ENCODE results near the gene CREB5.

CREB5 gene

DNA sequence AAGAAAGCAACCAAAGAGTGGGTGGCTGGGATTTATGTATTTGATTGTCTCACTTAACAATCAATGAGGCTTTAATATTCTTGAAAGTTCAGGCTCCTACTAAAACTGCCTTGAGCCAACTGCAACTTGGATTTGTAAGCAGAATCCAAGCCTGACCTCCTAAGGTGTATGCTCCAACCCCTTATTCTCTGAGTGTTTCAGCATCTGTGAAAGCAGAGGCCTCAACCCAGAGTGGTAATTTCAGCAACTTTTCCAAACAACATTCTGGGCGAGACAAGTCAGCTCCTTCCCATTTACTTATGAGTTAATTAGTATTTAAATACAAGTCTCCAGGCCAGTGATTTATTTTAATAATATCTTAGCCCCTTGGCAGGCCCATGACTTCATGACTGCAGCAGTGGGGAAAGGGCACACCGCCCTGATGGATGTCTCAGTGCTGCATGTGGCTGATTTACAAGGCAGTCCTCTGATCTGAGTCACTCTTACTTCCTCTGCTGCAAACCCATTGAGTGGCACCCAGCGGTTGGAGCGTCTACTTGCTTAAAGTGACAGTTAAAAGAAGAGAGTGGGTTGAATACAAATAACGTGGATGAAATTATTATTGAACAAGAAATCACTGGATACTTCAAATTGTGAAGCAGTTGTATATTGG is 336.7 kb downstream of the CREB5 start:
- FAIRE-seq = no peak

GRCh38 chr7:28749638-28750037 is 337.3 kb downstream of the CREB5 start:
- FAIRE-seq (no peak), DNase-seq (ENCODE audit: insufficient read length, low spot score) (no peak)
- TF ChIP-seq, protein P1, sequence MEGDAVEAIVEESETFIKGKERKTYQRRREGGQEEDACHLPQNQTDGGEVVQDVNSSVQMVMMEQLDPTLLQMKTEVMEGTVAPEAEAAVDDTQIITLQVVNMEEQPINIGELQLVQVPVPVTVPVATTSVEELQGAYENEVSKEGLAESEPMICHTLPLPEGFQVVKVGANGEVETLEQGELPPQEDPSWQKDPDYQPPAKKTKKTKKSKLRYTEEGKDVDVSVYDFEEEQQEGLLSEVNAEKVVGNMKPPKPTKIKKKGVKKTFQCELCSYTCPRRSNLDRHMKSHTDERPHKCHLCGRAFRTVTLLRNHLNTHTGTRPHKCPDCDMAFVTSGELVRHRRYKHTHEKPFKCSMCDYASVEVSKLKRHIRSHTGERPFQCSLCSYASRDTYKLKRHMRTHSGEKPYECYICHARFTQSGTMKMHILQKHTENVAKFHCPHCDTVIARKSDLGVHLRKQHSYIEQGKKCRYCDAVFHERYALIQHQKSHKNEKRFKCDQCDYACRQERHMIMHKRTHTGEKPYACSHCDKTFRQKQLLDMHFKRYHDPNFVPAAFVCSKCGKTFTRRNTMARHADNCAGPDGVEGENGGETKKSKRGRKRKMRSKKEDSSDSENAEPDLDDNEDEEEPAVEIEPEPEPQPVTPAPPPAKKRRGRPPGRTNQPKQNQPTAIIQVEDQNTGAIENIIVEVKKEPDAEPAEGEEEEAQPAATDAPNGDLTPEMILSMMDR (IDR thresholded peaks at IDR 0.05; ENCODE audit: insufficient read depth, missing control alignments) = no peak

More for the DNA sequence above, 336.7 kb downstream of the CREB5 start:
- TF ChIP-seq, protein P1 (IDR thresholded peaks at IDR 0.05; ENCODE audit: insufficient read depth, missing control alignments) = no peak
- no peak for DNase-seq (ENCODE audit: insufficient read length, low spot score)

DNA sequence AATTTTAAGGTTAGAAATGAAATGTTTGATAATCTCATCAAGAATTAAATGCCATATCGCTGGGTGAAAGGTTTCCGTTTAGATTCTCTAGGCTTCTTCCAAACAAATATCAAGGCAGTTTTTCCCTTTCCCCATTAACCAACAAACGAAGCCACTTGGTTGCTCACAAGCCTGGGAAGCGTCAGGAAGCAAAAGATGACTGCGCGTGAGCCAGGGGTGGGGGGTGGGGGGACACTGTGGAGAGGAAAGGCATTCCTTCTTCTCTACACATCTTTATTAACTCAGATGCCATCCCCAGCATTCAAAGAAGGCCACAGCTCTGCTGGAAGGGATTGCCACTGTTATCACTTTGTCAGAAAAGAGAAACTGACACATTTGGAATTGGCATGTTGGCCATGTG is 338.7 kb downstream of the CREB5 start:
- DNase-seq (ENCODE audit: insufficient read length, low spot score) (no peak), FAIRE-seq (no peak)
- TF ChIP-seq, protein P1 (IDR thresholded peaks at IDR 0.05; ENCODE audit: insufficient read depth, missing control alignments) = no peak

GRCh38 chr7:28753613-28754012 is 341.3 kb downstream of the CREB5 start:
- FAIRE-seq = no peak
- TF ChIP-seq, protein P1 (IDR thresholded peaks at IDR 0.05; ENCODE audit: insufficient read depth, missing control alignments) = no peak
- no peak for DNase-seq (ENCODE audit: insufficient read length, low spot score)

DNA sequence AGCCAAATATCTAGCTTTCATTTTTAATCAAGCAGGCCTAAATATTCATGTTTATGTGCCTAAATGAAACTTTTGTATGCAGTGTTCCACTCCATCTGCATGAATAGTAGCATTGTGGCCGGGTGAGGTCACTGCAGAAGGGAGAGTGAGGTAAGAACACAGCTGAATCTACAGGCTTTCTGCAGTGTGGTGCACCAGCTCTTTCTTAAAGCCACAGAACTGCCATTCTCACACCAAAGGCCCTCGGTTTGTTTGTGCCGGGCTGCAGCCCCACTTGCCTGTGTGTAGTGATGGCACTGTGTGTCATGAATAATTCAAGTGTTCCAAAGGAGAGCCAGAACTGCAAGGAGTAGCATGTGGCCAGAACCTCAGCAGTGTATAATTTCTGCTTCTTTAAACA is 341.7 kb downstream of the CREB5 start:
- TF ChIP-seq, protein P1 (IDR thresholded peaks at IDR 0.05; ENCODE audit: insufficient read depth, missing control alignments) = no peak
- DNase-seq (ENCODE audit: insufficient read length, low spot score) = no peak
- FAIRE-seq = no peak

GRCh38 chr7:28754447-28754846 is 342.1 kb downstream of the CREB5 start:
- TF ChIP-seq, protein P1 (IDR thresholded peaks at IDR 0.05; ENCODE audit: insufficient read depth, missing control alignments) = no peak
- FAIRE-seq (no peak), DNase-seq (ENCODE audit: insufficient read length, low spot score) (no peak)

GRCh38 chr7:28755255-28755654 is 342.9 kb downstream of the CREB5 start:
- DNase-seq (ENCODE audit: insufficient read length, low spot score) = no peak
- no peak for FAIRE-seq
- TF ChIP-seq, protein P1 (IDR thresholded peaks at IDR 0.05; ENCODE audit: insufficient read depth, missing control alignments) = no peak

Measured in D721Med (cell line).